DND-41 (cell line): ENCODE data around the gene NDUFA3.

ENCODE experiments used
- ATAC-seq: fragments of 200-7000 bp; cut with Tn5 transposase; 3 replicates; pipeline ENCODE4 v1.9.1; 2021; ENCODE audit warnings: low read depth; ENCODE audit not compliant: insufficient read depth
- DNase-seq: peaks from one replicate; pipeline ENCODE4 v3.0.0-alpha.2; 2020
- H2AFZ ChIP-seq: 2 replicates; pipeline ENCODE4 v1.6.0; 2012; ENCODE audit warnings: low read depth, low read length
- H3K27ac ChIP-seq: 2 replicates; pipeline ENCODE4 v1.5.1; 2012; ENCODE audit warnings: low read length, inconsistent platforms
- H3K27me3 ChIP-seq: fragments of 200-600 bp; sonication (generic); 2 replicates; pipeline ENCODE4 v1.6.0; 2012; ENCODE audit warnings: low read length, mild to moderate bottlenecking, inconsistent platforms; ENCODE audit not compliant: insufficient read depth, poor library complexity
- H3K36me3 ChIP-seq: 2 replicates; pipeline ENCODE4 v1.5.1; 2012; ENCODE audit warnings: low read length, inconsistent platforms; ENCODE audit not compliant: insufficient read depth
- H3K4me1 ChIP-seq: 2 replicates; pipeline ENCODE4 v1.5.1; 2012; ENCODE audit warnings: mild to moderate bottlenecking, low read length; ENCODE audit not compliant: insufficient read depth
- H3K4me2 ChIP-seq: 2 replicates; pipeline ENCODE4 v1.6.0; 2012; ENCODE audit warnings: mild to moderate bottlenecking, moderate library complexity, low read length, inconsistent platforms; ENCODE audit not compliant: insufficient read depth
- H3K4me3 ChIP-seq, 2 experiments: fragments of 200-600 bp in 1 of 2; shearing (Covaris generic) in 1 of 2; 2 replicates each; pipeline ENCODE4 v1.5.1; 2012 to 2016; ENCODE audit warnings: inconsistent platforms in 2 of 2, low read length in 2 of 2, mild to moderate bottlenecking in 2 of 2, low read depth in 1 of 2, moderate library complexity in 1 of 2
- H3K79me2 ChIP-seq: 2 replicates; pipeline ENCODE4 v1.6.0; 2012; ENCODE audit warnings: low read length, inconsistent platforms; ENCODE audit not compliant: insufficient read depth
- H3K9ac ChIP-seq: 2 replicates; pipeline ENCODE4 v1.6.0; 2012; ENCODE audit warnings: low read depth, mild to moderate bottlenecking, inconsistent platforms, low read length, moderate library complexity
- H3K9me3 ChIP-seq: 2 replicates; pipeline ENCODE4 v1.5.1; 2012; ENCODE audit warnings: low read length, moderate library complexity, mild to moderate bottlenecking, inconsistent platforms; ENCODE audit not compliant: insufficient read depth, severe bottlenecking
- H4K20me1 ChIP-seq: 2 replicates; pipeline ENCODE4 v1.6.0; 2012; ENCODE audit warnings: low read length; ENCODE audit not compliant: insufficient read depth
- CTCF ChIP-seq: IDR thresholded peaks from 2 replicates; pipeline ENCODE4 v1.5.1; 2012; ENCODE audit warnings: borderline replicate concordance, low read length, moderate library complexity, mild to moderate bottlenecking; ENCODE audit not compliant: poor library complexity, severe bottlenecking; ENCODE audit errors: extremely low read depth
- EZH2 ChIP-seq: IDR thresholded peaks from 3 replicates; pipeline ENCODE4 v1.6.1; 2012; ENCODE audit warnings: borderline replicate concordance, low read depth, mild to moderate bottlenecking, moderate library complexity, low read length, inconsistent platforms; ENCODE audit not compliant: severe bottlenecking

Gene NDUFA3

DNA sequence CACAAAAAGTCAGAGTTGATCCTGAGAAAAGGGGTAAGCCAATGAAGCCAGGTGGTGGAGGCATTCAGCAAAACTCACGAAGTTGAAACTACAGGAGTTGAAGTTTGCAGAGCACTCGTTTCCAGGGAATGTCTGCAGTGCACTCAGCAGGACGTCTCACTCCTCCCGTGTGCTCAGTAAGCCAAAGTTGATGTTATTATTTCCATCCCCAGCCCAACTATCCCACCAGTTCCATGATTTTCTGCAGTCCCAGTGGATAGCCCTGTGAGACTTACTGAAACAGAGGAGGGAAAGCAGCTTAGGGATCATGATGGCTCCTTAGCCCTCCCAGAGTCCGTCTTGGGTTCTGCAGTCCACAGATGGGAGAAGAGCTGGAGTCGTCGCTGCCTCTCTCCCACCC lies 21.6 kb upstream of the NDUFA3 start, which contains the start of gene TARM1:
Gene TARM1 (minus strand): TSS at position 334 of the 400 bp plus-strand sequence. CDS start 25 bp downstream, at position 309.
- H3K4me1 ChIP-seq = no peaks in the 10 kb centered on the region
- no peak within 1 kb of the TSS for H3K4me2 ChIP-seq
- no peaks in the 10 kb centered on the region for H3K36me3 ChIP-seq
- H3K9ac ChIP-seq = no peak within 1 kb of the TSS
- ATAC-seq (no peak), DNase-seq (no peak)
- H3K27ac ChIP-seq = no peak within 1 kb of the TSS
- H3K79me2 ChIP-seq = no peaks in the 10 kb centered on the region
- TF ChIP-seq CTCF (no peak), EZH2 (no peak)
- no peaks in the 10 kb centered on the region for H3K27me3 ChIP-seq
- H2AFZ ChIP-seq = no peak within 1 kb of the TSS
- H4K20me1 ChIP-seq = no peaks in the 10 kb centered on the region
- H3K4me3 ChIP-seq = no peak within 1 kb of the TSS
- peaks cover 6% of the 10 kb centered on the region for H3K9me3 ChIP-seq

GRCh38 chr19:54084410-54084809 lies 18.2 kb upstream of the NDUFA3 start:
- DNase-seq = no peak
- H3K4me1 ChIP-seq = no peaks in the 10 kb centered on the region

GRCh38 chr19:54094426-54095000 lies 8.1 kb upstream of the NDUFA3 start:
- TF ChIP-seq CTCF (no peak), EZH2 (no peak)
- Histone ChIP-seq H3K27me3 (no peaks in the 10 kb centered on the region), H3K4me1 (no peaks in the 10 kb centered on the region), H3K27ac (no peak overlapping the region), H2AFZ (no peak overlapping the region), H3K36me3 (no peaks in the 10 kb centered on the region), H3K9me3 (no peaks in the 10 kb centered on the region), H3K79me2 (no peaks in the 10 kb centered on the region), H3K9ac (no peak overlapping the region), H3K4me3 (no peak overlapping the region), H4K20me1 (no peaks in the 10 kb centered on the region), H3K4me2 (no peak overlapping the region)
- ATAC-seq (no peak), DNase-seq (no peak)

More at GRCh38 chr19:54084410-54084809, 18.2 kb upstream of the NDUFA3 start:
- Histone ChIP-seq H3K36me3 (no peaks in the 10 kb centered on the region), H4K20me1 (no peaks in the 10 kb centered on the region), H3K79me2 (no peaks in the 10 kb centered on the region), H3K27me3 (no peaks in the 10 kb centered on the region), H3K9ac (no peak overlapping the region), H3K4me2 (no peak overlapping the region), H3K4me3 (no peak overlapping the region), H3K27ac (no peak overlapping the region), H3K9me3 (peaks cover 6% of the 10 kb centered on the region), H2AFZ (no peak overlapping the region)
- no peak for ATAC-seq
- TF ChIP-seq EZH2 (no peak), CTCF (no peak)
